ENCODE data around the gene FAM151B.
"Not testable (repeated sequence)": the region's sequence is repeated elsewhere in the genome, so short reads cannot be mapped to it uniquely, and the experiment has no call there.

Gene FAM151B

DNA sequence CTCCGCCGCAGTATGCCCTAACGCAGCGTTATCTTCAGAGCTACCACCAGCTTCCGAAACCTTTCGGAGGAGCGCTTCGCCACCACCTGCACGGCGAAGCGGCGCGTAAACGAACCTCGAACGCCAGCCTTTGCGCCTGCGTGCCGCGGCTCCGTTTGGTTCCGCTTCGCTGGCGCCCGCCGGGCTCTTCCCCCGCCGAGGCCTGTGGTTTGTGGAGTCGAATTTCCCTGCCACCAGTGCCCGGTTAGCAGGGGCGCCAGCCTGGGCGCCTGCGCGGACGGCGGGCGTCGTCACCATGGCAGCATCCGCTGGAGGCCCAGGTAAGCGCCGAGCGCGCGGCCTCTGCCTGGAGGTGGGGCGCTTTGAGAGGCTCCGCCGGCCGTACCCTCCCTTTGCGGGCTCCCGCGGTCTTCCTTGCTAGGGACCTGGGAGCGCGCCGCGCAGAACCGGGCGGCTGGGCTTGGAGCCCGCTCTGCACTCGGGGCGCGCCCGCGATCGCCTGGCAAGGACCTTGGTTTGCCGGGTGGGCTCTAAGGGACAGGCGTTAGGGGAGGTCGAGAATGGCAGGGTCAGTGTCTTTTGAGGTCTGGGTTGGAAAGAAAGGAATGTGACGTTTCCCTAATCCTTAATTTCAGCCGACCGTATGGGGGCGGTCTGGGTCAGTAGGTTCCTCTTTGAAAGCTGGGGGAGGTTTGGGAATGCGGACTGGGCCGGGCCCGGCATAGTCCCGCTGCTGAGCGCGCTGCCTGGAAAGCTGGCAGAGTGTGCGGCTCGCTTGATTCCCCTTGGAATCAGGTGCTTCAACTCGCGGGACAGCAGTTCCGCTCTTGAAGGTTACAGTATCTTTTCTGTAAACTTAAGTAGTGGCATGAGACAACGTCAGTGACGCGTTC is at the start of gene FAM151B:
FAM151B (plus strand) TSS at position 272 of the 893 bp plus-strand sequence; CDS start at position 296, 24 bp downstream.
- DNase-seq (ENCODE audit: low spot score): peak; percentile 99

GRCh38 chr5:80438739-80439138 is 49.2 kb upstream of the FAM151B start:
- DNase-seq (ENCODE audit: low spot score): no peak

DNA sequence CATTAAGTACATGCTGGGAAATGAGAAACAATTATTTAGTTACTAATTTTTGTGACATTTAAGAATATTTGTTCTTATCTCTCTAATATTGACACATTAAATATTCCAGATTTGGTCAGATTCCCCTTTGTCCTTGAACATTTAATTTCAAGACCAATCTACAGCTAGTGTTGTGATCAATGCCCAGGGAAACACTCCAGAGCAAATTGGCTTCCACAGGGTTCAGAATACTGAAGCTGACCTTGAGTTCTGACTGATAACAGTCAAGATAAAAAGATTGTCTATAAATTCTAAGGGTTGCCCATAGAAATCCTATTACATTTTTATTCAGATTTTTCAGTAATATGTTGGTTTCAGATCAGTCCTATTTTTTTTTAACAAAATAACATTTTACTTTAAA is 48.7 kb upstream of the FAM151B start:
- no peak for DNase-seq (ENCODE audit: low spot score)

DNA sequence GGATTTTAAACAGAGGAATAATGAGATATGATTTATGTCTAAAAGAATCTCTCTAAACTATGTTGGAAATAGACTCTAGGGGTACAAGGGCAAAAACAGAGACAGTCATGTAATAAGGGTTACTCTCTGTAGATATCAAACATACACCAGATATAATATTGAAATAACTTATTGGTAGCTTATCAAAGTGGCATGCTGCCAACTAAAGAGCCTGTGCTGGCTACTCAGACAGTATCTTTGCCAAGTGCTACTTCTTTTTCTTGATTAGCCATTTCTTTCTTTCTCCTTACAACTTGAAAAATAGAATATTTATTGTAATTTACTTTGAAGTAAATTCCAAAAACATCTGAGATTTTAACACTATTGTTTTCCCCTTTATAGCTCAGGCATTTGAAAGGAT is 45.2 kb upstream of the FAM151B start:
- DNase-seq (ENCODE audit: low spot score): no peak

DNA sequence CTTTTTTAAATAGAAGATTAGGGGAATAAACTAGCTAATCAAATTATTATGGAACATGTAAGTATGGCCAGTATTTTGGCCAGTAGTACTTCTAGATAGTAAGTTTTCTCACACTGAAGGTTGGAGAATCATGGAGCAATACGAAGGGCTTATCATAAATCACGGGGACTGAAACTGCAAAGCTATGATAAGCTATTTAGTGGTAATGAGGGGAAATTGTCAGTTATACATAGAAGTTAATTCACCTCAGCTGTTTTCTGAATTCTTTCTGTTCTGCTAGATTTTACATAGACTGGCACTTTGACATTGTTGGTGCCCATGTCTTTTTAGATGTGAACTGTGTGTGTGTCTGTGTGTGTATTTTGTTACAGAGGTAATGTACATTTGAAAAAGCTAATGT is 34.5 kb upstream of the FAM151B start:
- DNase-seq (ENCODE audit: low spot score): no peak

DNA sequence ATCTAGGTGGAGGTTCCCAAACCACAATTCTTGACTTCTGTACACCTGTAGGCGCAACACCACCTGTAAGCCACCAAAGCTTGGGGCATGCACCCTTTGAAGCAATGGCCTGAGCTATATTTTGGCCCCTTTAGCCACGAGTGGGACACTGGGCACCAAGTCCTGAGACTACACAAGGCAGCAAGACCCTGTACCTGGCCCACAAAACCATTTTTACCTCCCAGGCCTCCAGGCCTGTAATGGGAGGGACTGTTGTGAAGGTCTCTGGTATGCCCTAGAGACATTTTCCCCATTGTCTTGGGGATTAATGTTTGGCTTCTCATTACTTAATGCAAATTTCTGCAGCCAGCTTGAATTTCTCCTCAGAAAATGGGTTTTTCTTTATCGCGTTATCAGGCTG is 24.6 kb upstream of the FAM151B start:
- DNase-seq (ENCODE audit: low spot score): no peak

- peak; percentile 37 for DNase-seq (ENCODE audit: low spot score)
Observed at GRCh38 chr5:80466669-80467485, 21.0 kb upstream of the FAM151B start.

DNA sequence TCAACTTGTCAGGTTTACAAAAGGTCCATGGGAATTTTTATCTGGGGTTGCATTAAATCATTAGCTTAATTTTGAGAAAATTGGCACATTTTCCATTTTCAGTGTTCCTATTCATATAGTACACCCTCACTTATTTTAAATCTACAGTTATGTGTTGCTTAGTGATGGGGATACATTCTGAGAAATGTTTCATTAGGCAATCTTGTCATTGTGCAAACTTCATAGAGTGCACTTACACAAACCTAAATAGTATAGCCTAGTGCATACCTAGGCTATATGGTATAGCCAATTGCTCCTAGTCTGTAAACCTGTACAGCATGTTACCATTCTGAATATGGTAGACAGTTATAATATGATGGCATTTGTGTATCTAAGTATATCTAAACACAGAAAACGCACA is 19.8 kb upstream of the FAM151B start:
- no peak for DNase-seq (ENCODE audit: low spot score)

DNA sequence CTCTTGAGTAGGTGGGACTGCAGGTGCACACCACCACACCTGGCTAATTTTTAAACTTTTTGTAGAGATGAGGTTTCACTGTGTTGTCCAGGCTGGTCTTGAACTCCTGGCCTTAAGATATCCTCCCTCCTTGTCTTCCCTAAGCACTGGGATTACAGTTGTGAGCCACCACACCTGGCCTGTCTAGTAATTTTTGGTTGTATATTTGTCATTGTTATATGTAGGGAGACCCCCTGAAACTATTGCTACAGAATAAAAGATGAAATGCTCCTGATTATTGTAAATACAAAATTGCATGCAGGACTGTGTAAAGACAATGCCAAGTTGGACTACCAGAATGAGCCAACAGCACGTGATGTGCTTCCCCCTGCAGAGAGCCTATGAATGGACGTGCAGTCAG is 17.3 kb upstream of the FAM151B start:
- DNase-seq (ENCODE audit: low spot score): not testable (repeated sequence)

DNA sequence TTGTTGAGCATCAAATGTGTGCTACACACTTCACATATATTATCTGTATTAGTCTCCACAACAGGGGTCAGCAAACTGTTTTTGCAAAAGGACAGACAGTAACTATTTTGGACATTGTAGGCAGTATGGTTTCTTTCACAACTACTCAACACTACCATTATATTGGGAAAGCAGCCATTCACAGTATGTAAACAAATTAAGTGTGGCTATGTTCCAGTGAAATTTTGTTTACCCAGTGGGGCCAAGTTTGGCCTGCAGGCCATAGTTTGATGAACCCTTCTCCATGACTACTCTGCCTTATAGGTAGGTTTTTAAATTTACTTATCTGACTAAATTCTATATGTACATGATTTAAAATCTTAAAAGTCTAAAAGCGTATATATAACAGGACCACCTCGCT is 13.0 kb upstream of the FAM151B start:
- no peak for DNase-seq (ENCODE audit: low spot score)

GRCh38 chr5:80479713-80480112 is 8.2 kb upstream of the FAM151B start:
- DNase-seq (ENCODE audit: low spot score): no peak

GRCh38 chr5:80480354-80480753 is 7.5 kb upstream of the FAM151B start:
- DNase-seq (ENCODE audit: low spot score): no peak

DNA sequence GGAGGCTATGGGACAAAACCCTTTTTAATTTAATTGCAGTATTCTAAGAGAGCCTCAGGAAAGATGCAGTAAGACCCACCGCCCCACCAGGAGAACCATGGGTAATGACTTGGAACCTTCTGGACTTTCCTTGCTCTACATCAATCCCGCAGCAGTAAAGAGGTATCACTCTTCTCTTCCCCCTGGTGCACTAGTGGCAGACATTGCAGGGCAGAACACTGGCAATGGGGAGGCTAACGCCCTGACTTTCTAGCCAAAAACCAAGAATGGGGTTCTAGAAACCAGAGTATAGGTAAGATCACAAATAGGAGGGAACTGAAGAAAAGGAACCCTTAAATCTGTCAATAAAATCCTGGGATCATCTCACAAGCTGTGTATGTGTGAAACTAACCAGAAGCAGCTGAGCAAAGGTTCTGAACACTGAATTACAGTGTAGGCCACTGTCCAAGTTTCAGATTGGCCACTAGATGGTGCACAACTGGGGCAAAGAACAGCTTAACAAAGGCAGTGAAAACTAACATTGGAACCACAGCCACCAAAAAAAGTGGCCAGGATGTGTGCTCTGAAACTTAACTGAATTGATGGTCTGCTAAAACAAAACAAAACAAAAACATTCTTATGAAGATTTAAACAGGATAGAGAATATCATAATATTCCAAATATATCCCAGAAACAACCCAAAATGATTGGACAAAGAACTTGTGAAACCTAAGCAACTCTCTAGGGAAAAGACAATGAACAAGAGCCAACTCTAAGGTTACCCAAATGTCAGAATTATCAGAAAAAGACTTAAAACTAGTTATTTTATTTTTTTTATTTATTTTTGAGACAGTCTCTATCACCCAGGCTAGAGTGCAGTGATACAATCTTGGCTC is 6.6 kb upstream of the FAM151B start:
- DNase-seq (ENCODE audit: low spot score): peak; percentile 60

GRCh38 chr5:80482578-80482977 is 5.3 kb upstream of the FAM151B start:
- no peak for DNase-seq (ENCODE audit: low spot score)

DNA sequence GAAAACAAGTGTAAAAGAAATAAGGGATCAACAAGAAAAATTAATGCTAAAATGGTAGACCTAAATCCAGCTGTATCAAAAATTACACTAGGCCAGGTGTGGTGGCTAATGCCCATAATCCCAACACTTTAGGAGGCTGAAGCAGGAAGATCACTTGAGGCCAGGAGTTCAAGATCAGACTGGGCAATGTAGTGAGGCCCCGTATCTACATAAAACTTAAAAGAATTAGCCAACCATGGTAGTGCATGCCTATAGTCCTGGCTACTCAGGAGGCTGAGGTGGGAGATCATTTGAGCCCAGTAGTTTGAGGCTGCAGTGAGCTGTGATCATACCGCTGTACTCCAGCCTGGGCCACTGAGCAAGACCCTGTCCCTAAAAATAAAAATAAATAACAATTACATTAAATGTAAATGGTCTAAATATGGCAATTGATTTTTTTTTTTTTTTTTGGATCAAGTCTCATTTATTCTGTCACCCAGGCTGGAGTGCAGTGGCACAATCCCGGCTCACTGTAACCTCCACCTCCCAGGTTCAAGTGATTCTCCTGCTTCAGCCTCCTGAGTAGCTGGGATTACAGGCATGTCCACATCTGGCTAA is 4.2 kb upstream of the FAM151B start:
- DNase-seq (ENCODE audit: low spot score): no peak

- no peak for DNase-seq (ENCODE audit: low spot score)
Observed at GRCh38 chr5:80487444-80487828, 464 bp upstream of the FAM151B start.

GRCh38 chr5:80491296-80491695 is 3.4 kb downstream of the FAM151B start:
- no peak for DNase-seq (ENCODE audit: low spot score)

DNA sequence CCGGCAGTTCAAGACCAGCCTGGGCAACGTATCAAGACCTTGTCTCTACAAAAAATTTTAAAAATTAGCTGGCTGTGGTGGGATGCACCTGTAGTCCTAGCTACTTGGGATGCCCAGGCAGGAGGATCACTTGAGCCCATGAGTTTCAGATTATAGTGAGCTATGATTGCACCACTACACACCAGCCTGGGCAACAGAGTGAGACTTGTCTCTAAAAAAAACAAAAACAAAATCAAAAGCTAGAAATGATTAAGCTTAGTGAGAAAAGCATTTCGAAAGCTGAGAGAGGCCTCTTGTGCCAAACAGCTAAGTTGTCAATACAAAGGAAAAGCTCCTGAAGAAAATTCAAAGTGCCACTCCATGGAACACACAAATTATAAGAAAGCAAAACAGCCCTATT is 4.8 kb downstream of the FAM151B start:
- no peak for DNase-seq (ENCODE audit: low spot score)

- DNase-seq (ENCODE audit: low spot score): peak; percentile 36
Observed at GRCh38 chr5:80493443-80493842, 5.5 kb downstream of the FAM151B start.

GRCh38 chr5:80495891-80496290 is 8.0 kb downstream of the FAM151B start:
- DNase-seq (ENCODE audit: low spot score): no peak

- no peak for DNase-seq (ENCODE audit: low spot score)
Observed at GRCh38 chr5:80502800-80503199, 14.9 kb downstream of the FAM151B start.

DNA sequence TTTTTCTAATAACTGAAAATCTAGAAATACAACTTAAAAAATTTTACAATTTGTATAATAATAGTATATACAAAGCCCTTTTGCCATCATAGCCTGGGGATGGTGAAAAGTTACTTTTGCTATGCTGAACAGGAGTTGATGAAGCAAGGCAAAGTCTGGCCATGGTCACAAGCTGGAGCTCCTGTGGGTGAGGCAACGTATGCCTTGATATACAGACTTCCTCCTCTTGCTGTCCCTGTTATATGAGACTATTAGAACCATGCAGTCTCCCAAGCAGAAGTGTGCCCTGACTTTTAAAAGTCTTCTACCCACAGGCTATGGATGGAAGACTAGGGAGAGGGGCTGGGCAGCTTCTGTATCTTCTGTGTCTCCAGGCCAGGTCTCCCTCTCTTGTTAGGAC is 15.7 kb downstream of the FAM151B start:
- no peak for DNase-seq (ENCODE audit: low spot score)

Measured in kidney tubule cell (primary cell).